ENCODE results near the gene FAAP20. TPM values are rescaled to one million over a fixed set of nuclear protein-coding genes. Genes with fewer than 3 reads are reported as not detected.

The FAAP20 gene
- 19.8 and 25.1 TPM in 2 replicates for total RNA-seq

GRCh38 chr1:2194319-2194897 lies at the start of gene FAAP20:
FAAP20 (minus strand) TSS chr1:2194772; CDS start chr1:2194749, 23 bp downstream.
- DNase-seq (ENCODE audit: low read depth, low spot score), result no peak

DNA sequence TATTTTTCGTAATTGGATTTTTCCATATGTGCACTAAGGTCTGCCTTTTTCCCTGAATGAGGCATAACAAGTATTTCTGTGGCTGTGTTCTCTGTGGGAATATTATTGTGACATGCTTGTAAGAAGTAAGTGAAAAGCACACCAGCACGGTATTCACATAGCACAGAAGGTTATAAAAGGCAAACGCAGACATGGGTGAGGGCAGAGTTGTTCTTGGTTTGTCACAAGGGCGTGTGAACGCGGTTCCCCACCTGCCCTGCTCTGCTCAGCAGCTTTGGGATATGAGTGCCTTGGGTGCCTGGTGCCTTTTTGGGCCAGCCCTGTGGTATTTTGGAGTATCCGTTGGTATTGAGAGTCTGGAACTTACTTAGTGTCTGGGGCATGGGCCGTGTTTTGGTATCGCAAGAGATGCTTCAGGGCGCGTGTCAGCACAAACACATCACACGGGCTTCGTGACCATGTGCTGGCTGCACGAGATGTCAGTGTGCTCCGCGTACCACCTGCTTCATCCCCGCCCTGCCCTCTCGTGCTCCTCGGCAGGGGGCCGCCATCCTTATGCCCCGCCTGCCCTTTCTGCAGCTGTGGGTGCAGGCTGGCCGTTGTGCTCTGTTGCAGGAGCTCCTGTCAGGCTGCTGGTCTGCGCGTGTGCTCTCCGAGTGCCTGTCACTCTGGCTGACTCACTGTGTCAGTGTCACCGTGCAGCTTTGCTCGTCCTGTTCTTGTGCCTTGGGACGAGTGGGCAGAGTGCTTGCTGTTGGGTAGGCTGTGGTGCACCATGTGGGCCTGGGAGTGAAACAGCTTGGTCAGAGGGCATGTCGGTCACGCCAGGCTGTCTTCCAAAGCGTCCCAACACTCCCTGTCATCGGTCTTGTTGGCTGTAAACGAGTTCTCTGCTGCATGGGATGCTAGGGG lies 48.5 kb upstream of the FAAP20 start:
- DNase-seq (ENCODE audit: low read depth, low spot score), result no peak

DNA sequence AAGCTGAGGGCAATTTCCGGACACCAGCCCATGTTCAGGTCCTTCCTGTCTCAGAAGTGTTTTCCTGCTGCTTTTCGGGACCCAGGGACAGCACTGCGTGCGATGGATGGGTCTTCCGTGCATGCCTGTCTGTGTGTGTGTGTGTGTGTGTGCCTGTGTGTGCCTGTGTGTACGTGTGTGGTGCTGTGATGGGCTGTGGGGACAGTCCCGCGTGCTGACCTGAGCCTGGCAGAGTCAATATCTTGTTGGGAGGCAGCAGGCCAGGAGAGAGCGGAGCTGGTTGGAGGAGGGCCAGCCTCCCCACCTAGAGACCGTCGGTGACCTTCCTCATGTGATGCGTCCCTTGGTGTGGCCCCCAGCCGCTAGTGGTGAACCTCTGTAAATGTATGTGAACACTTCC lies 47.2 kb upstream of the FAAP20 start:
- DNase-seq (ENCODE audit: low read depth, low spot score), result no peak

DNA sequence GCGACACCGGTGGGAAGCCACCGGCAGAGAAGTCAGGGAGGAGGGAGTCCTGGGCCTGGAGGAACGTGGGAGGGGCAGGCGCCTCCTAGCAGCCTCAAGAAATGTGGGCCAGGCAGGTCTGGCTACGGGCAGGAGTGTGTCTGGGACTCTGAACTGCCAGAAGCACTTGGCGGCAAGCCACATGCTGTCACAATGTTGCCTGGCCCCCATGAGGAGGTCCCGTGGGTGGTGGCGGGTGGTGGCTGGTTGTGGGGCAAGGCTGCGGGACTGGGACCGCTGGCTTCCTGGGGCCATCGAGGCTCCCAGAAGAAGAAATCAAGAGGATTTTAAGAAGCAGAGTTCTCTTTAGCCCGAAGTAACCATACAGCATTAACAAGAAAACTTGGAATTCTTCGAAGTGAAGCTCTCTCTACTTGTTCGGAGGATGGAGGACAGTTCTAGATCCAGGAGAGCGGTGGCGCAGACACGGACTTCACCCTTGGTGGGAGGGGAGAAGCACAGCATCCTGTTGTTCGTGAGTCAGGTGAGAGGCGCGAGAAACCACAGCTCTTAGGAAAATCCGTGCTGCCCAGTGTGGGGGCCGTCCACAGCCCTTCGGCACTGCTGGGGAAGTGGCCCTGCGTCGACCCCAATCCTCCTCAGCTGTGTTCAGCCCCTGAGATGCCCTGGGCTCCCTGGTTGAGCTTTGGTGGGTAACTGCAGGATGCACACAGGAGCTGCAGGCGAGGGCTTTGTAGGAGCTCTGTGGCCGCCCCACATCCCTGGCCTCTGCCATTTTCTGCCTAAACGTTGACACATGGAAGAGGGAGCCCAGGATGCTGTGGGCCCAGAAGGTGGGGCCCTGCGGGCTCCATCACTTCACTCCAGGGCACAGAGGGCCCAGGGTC lies 45.9 kb upstream of the FAAP20 start:
- no peak for DNase-seq (ENCODE audit: low read depth, low spot score)

- DNase-seq (ENCODE audit: low read depth, low spot score), result no peak
Measured at GRCh38 chr1:2239384-2239985, 44.9 kb upstream of the FAAP20 start.

GRCh38 chr1:2239013-2239370 lies 44.4 kb upstream of the FAAP20 start:
- DNase-seq (ENCODE audit: low read depth, low spot score), result no peak

GRCh38 chr1:2238361-2239012 lies 43.9 kb upstream of the FAAP20 start:
- DNase-seq (ENCODE audit: low read depth, low spot score), result no peak

GRCh38 chr1:2237773-2238172 lies 43.2 kb upstream of the FAAP20 start:
- no peak for DNase-seq (ENCODE audit: low read depth, low spot score)

DNA sequence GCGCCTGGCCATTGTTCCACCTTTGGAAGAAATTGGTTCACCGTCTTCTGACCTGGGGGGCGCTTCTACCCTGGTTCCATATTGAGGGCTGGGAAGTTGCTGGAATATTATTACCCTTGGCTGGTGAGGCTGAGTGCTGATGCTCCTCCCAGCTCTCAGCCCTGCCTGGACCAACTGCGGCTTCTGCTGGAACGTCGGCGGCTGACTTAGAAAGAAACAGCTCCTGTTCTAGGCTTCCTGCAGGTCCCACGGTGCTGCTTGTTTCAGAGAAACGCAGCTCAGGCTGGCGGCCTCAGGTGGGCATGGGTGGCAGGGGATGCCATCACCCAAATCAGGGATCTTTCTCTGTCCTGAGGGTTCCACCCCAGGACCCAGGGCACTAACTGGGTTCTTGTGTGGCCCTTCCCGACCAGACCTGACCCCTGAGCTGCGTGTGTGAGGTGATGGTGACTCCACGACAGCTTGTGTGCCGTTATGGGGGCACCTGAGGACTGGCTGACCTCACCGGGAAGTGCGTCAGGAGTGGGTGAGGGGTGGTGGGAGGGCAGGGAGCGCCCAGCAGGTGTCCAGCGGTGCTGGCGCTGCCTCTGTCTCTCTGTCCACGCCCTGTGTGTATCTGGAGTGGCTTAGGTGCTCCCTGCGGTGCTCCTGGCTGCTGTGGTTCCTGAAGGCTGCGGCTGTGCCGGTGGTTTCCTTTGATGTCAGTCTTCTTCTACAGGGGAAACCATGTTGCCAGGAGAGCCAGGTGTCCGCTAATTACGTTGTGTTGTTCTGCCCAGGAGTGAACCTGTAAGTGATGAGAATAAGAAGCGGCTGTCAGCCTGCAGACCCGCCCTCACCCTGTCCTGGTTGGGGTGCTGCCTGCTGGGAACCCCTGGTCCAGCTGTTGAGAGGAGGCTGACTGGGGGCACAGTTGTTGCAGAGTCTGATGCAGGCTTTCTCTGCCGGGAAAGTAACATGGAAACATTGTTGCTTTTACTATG lies 42.4 kb upstream of the FAAP20 start:
- DNase-seq (ENCODE audit: low read depth, low spot score), result no peak

DNA sequence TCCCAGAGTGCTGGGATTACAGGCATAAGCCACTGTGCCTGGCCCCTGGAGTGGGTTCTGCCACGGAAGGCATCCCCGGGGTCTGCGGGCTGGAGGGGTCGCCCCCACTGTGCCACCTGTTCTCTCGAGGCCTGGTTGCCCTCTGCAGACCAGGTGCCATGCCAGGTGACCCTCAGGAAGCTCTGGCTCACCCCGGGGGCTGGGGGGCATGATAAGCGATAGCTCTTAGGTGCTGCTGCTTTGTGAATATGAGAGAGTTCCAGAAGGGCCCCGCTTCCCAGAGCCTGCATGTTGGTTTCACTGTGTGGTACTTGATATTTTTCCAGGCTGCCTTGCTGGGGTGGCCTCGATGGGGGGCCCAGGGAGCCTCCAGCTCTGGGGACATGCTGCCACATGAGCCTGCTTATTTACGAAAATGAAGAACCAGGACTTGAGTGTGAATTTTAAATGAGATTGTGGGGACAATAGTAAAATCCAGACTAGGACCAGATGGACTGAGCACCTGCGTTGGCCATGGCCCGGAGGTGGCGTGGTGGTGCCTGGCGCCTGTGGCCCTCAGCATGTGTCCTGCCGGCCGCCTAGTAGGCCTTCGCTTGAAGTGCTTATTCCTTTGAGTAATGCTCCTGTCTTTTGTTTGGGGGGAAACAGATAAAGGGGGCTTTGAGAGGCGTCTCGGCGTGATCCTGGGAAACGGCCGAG lies 40.9 kb upstream of the FAAP20 start:
- no peak for DNase-seq (ENCODE audit: low read depth, low spot score)

DNA sequence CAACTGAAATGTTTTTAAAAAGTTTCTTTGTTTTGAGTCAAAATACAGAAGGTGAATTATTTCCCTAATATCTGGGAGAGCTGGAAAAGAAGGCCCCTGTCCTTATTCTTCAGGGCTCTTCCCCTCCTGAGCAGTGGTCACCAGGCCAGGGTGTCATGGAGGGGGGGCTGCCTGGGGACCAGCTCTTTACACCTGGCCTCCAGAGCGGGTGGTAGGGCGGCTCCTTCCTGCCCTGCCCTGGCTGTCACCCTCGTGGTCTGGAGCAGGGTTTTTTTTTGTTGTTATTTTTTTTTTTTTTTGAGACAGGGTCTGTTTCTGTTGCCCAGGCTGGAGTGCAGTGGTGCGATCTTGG lies 40.2 kb upstream of the FAAP20 start:
- no peak for DNase-seq (ENCODE audit: low read depth, low spot score)

- no peak for DNase-seq (ENCODE audit: low read depth, low spot score)
Measured at GRCh38 chr1:2233997-2234761, 39.6 kb upstream of the FAAP20 start.

DNA sequence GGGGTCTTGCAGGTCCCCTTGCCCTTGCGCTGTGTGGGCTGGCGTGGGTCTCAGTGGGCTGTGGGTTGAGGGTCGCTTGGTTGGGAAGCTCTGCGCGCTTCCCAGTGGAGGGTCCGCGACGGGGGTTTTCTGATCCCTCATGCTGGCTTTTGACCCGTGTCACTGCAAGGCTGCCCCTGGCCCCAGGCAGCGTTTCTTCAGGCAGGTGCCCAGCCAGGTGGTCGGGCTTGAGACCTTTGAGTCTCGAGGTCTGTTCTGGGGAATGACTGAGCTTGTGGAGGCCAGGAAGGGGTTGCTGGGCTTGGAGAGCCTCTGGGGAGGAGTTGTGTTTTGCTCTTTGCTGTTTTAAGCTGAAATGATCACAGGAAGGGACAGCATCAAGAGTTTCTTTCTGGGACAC lies 38.9 kb upstream of the FAAP20 start:
- no peak for DNase-seq (ENCODE audit: low read depth, low spot score)

DNA sequence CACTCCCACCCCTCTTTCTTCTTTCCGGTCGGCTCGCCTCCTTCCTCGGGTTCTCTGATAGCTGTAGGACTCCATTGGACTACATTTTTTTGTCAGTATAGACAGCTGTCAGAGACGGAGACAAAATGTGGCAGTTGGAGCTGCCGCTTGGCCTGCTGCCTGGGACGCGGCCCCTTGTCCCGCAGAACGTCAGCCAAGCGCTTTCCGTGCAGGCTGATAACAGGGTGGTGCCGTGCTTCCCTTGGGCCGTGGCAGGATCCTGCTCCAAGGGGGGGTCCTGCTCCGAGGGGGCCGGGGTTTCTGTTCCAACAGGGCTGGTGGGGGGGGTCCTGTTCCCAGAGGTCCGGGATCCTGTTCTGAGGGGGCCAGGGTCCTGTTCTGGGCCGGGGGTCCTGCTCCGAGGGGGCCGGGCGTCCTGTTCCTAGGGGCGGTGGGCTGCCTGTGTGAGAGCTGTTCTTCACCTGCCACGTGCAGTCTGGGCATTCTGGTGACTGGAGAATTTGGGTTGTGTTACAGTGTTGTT lies 38.4 kb upstream of the FAAP20 start:
- no peak for DNase-seq (ENCODE audit: low read depth, low spot score)

DNA sequence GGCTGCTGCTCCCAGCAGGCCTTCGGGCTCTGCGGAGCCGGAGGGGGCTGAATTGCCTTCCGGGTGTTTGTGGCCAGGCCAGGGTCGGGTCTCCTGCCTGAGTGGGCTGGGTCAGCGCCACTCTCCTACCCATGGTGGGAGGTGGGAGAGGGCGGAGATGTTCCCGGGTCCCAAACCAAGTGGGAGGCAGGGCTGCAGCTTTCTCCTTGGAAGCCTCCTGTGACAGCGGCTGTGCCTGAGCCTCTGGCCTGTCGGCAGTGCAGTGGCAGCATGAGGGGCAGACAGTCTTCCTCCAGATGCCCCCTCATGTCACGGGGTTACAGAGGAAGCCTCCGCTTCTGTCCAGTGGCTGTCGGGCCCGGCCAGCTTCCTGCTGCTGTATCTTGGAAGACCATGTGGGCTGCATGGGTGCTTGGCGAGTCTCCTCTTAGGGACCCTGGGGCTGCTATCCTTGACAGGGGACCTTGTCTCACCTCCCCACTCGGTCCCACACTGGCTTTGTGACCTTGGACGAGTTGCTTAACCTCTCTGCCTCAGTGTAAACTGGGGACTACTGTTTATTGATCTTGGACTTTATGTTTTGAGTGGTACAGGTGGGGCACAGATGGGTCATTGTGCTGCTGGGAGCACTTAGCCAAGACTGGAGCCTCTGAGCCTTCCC lies 37.8 kb upstream of the FAAP20 start:
- DNase-seq (ENCODE audit: low read depth, low spot score), result no peak

- no peak for DNase-seq (ENCODE audit: low read depth, low spot score)
Measured at GRCh38 chr1:2231532-2232254, 37.1 kb upstream of the FAAP20 start.
